Keratinocyte (primary cell): ENCODE results near the gene RMND1. TPM values are rescaled to one million over a fixed set of nuclear protein-coding genes. Genes with fewer than 3 reads are reported as not detected.
A peak's percentile ranks its signal among the peaks of the same experiment; 100 is the strongest.

ENCODE experiments used
- DNase-seq: peaks from one replicate; pipeline ENCODE4 v3.0.0-alpha.2; 2011; ENCODE audit warnings: low read depth, missing footprints, low spot score
- FAIRE-seq: peaks from 2 replicates; lab custom pipeline; 2011; peaks lifted over from hg19 to GRCh38; lab: Jason Lieb, UNC
- H2AFZ ChIP-seq: 2 replicates; pipeline ENCODE4 v1.6.0; 2012; ENCODE audit warnings: low read length, control low read depth, inconsistent platforms; ENCODE audit not compliant: control insufficient read depth
- H3K27ac ChIP-seq: 2 replicates; pipeline ENCODE4 v1.5.1; 2011; ENCODE audit warnings: low read length; ENCODE audit not compliant: control insufficient read depth, insufficient read depth
- H3K27me3 ChIP-seq: 3 replicates; pipeline ENCODE4 v1.6.0; 2011; ENCODE audit warnings: low read length; ENCODE audit not compliant: control insufficient read depth, insufficient read depth; ENCODE audit errors: extremely low read depth
- H3K36me3 ChIP-seq, 2 experiments: 2 replicates in 1 of 2; 3 replicates in 1 of 2; pipeline ENCODE4 v1.5.1; 2011; ENCODE audit warnings: low read length in 2 of 2, mild to moderate bottlenecking in 1 of 2; ENCODE audit not compliant: control insufficient read depth in 2 of 2, insufficient read depth in 2 of 2; ENCODE audit errors: extremely low read depth in 1 of 2
- H3K4me1 ChIP-seq: 3 replicates; pipeline ENCODE4 v1.5.1; 2011; ENCODE audit warnings: low read length; ENCODE audit not compliant: control insufficient read depth, insufficient read depth; ENCODE audit errors: extremely low read depth
- H3K4me2 ChIP-seq: 3 replicates; pipeline ENCODE4 v1.6.0; 2011; ENCODE audit warnings: low read depth, low read length; ENCODE audit not compliant: control insufficient read depth, insufficient read depth; ENCODE audit errors: extremely low read depth
- H3K4me3 ChIP-seq, 3 experiments: fragments of 200-600 bp in 1 of 3; sonication (generic) in 1 of 3; 2 replicates in 2 of 3; 3 replicates in 1 of 3; pipeline ENCODE4 v1.5.1; 2011 to 2016; ENCODE audit warnings: low read length in 3 of 3, mild to moderate bottlenecking in 3 of 3, control low read depth in 2 of 3, inconsistent platforms in 1 of 3, low read depth in 1 of 3, mixed read lengths in 1 of 3, mixed run types in 1 of 3, moderate library complexity in 1 of 3; ENCODE audit not compliant: control insufficient read depth in 2 of 3, insufficient read depth in 2 of 3; ENCODE audit errors: extremely low read depth in 1 of 3
- H3K79me2 ChIP-seq: 2 replicates; pipeline ENCODE4 v1.6.0; 2012; ENCODE audit warnings: low read length; ENCODE audit not compliant: control insufficient read depth, insufficient read depth
- H3K9ac ChIP-seq: 3 replicates; pipeline ENCODE4 v1.6.0; 2011; ENCODE audit warnings: low read length; ENCODE audit not compliant: control insufficient read depth, insufficient read depth; ENCODE audit errors: extremely low read depth
- H3K9me1 ChIP-seq: 3 replicates; pipeline ENCODE4 v1.6.0; 2011; ENCODE audit warnings: low read length; ENCODE audit not compliant: control insufficient read depth, insufficient read depth; ENCODE audit errors: extremely low read depth
- H3K9me3 ChIP-seq: 2 replicates; pipeline ENCODE4 v1.5.1; 2012; ENCODE audit warnings: low read depth, low read length; ENCODE audit not compliant: control insufficient read depth
- H4K20me1 ChIP-seq: 3 replicates; pipeline ENCODE4 v1.6.0; 2011; ENCODE audit warnings: low read length; ENCODE audit not compliant: control insufficient read depth, insufficient read depth; ENCODE audit errors: extremely low read depth
- CTCF ChIP-seq, 3 experiments: IDR thresholded peaks in 1 of 3; conservative IDR thresholded peaks in 1 of 3; optimal IDR thresholded peaks in 1 of 3; 2 replicates in 2 of 3; 3 replicates in 1 of 3; pipeline versions ENCODE3 to v1.5.1; 2011; ENCODE audit warnings: low read length in 3 of 3, mild to moderate bottlenecking in 3 of 3, moderate library complexity in 2 of 3, control low read depth in 1 of 3, inconsistent platforms in 1 of 3; ENCODE audit not compliant: insufficient read depth in 2 of 3; ENCODE audit errors: extremely low read depth in 1 of 3
- EZH2 ChIP-seq: IDR thresholded peaks from one replicate; pipeline ENCODE4 v1.6.1; 2012; ENCODE audit warnings: inconsistent platforms, mild to moderate bottlenecking, low read length, moderate library complexity
- dilution Hi-C: fragments of 300-500 bp; cut with MboI; formaldehyde crosslinking; loops from one replicate; pipeline ENCODE4 v1.7.0; 2020; ENCODE audit warnings: low sequenced_read_pairs; ENCODE audit not compliant: extremely low pct_ligation_motif_present
- polyA plus RNA-seq, 5 experiments: library from polyadenylated mRNA; depleted of rRNA in 3 of 5; stranded (reverse) in 3 of 5; stranded (forward) in 1 of 5; unstranded in 1 of 5; fragments of >200 nt; gene quantifications; 1 replicate in 1 of 5; 2 replicates in 3 of 5; 3 replicates in 1 of 5; pipeline versions ENCODE4 v1.2.1 to v1.2.3, GENCODE V29; 2011 to 2012; ENCODE audit warnings: missing spikeins in 2 of 5, low read depth in 1 of 5, low replicate concordance in 1 of 5

RMND1 gene
- polyA plus RNA-seq, 1 donor (not counting 4 experiments of a cell fraction or from before 2014, with no cell fraction given): 23.1 TPM

- Histone ChIP-seq H3K9me1 (no peaks in the 10 kb centered on the region), H3K4me2 (no peak overlapping the region), H3K9me3 (no peaks in the 10 kb centered on the region), H3K79me2 (peaks cover 48% of the 10 kb centered on the region), H3K4me1 (peaks cover 11% of the 10 kb centered on the region), H4K20me1 (peaks cover 2% of the 10 kb centered on the region), H2AFZ (no peak overlapping the region), H3K9ac (no peak overlapping the region), H3K27ac (no peak overlapping the region), H3K4me3 (no peak overlapping the region), H3K27me3 (no peaks in the 10 kb centered on the region), H3K36me3 (peaks cover 0 to 2% of the 10 kb centered on the region in 2 experiments)
- dilution Hi-C loops: no loop called here
- no peak for TF ChIP-seq CTCF (optimal IDR thresholded peaks at IDR 0.05 in 1 of 3, IDR thresholded peaks at IDR 0.05 in 1 of 3, conservative IDR thresholded peaks at IDR 0.05 in 1 of 3; ENCODE audit: extremely low read depth in 1 of 3, insufficient read depth in 2 of 3, low read length in 3 of 3)
- no peak for TF ChIP-seq EZH2
- no peak for FAIRE-seq
- DNase-seq: no peak
Observed at GRCh38 chr6:151381722-151382121, 70.2 kb downstream of the RMND1 start.

GRCh38 chr6:151380848-151381205 is 71.1 kb downstream of the RMND1 start:
- Histone ChIP-seq H3K9ac (no peak overlapping the region), H3K27me3 (no peaks in the 10 kb centered on the region), H3K4me1 (peaks cover 11% of the 10 kb centered on the region), H3K9me3 (no peaks in the 10 kb centered on the region), H2AFZ (peak overlapping the region; percentile 74), H3K79me2 (peaks cover 48% of the 10 kb centered on the region), H4K20me1 (peaks cover 2% of the 10 kb centered on the region), H3K27ac (no peak overlapping the region), H3K4me2 (peak overlapping the region; percentile 79), H3K36me3 (peaks cover 0 to 2% of the 10 kb centered on the region in 2 experiments), H3K9me1 (no peaks in the 10 kb centered on the region), H3K4me3 (peak overlapping the region in 1 of 3 experiments; percentile 11)
- DNase-seq: no peak
- TF ChIP-seq EZH2 (no peak), CTCF (optimal IDR thresholded peaks at IDR 0.05 in 1 of 3, IDR thresholded peaks at IDR 0.05 in 1 of 3, conservative IDR thresholded peaks at IDR 0.05 in 1 of 3; ENCODE audit: extremely low read depth in 1 of 3, insufficient read depth in 2 of 3, low read length in 3 of 3) (no peak)
- dilution Hi-C loops: no loop called here
- no peak for FAIRE-seq
